Fibroblast of skin of left biceps (primary cell): ENCODE data around the gene WDR46.

ENCODE experiments used
- DNase-seq, 2 experiments: peaks; one replicate each; pipeline ENCODE4 v3.0.0-alpha.2; 2013; ENCODE audit warnings: low read depth in 2 of 2

WDR46 gene

GRCh38 chr6:33313709-33314514, 24.9 kb upstream of the WDR46 start, which contains the start of gene TAPBP:
TAPBP (minus strand) TSS chr6:33314078; CDS start chr6:33314041, 37 bp downstream.
- no peak for DNase-seq

- DNase-seq = no peak
Measured at GRCh38 chr6:33313105-33313708, 24.2 kb upstream of the WDR46 start.

- no peak for DNase-seq
Measured at GRCh38 chr6:33312361-33313104, 23.5 kb upstream of the WDR46 start.

GRCh38 chr6:33306356-33306755, 17.3 kb upstream of the WDR46 start:
- no peak for DNase-seq

GRCh38 chr6:33305052-33305451, 16.0 kb upstream of the WDR46 start:
- DNase-seq = no peak

- no peak for DNase-seq
Measured at GRCh38 chr6:33304216-33304615, 15.2 kb upstream of the WDR46 start.

GRCh38 chr6:33301877-33302276, 12.8 kb upstream of the WDR46 start:
- DNase-seq = no peak

- peak; percentile 72 to 76 for DNase-seq
Measured at GRCh38 chr6:33299237-33299944, 10.4 kb upstream of the WDR46 start.

GRCh38 chr6:33298773-33299236, 9.8 kb upstream of the WDR46 start, which contains the start of gene RGL2:
RGL2 (minus strand) TSS chr6:33298942; CDS start chr6:33298610, 332 bp downstream.
- no peak for DNase-seq

GRCh38 chr6:33297956-33298772, 9.1 kb upstream of the WDR46 start:
- DNase-seq = no peak

- no peak for DNase-seq
Measured at GRCh38 chr6:33297406-33297955, 8.4 kb upstream of the WDR46 start.

- no peak for DNase-seq
Measured at GRCh38 chr6:33296797-33297405, 7.9 kb upstream of the WDR46 start.

- no peak for DNase-seq
Measured at GRCh38 chr6:33295621-33296369, 6.8 kb upstream of the WDR46 start.

- no peak for DNase-seq
Measured at GRCh38 chr6:33294086-33294823, 5.2 kb upstream of the WDR46 start.

GRCh38 chr6:33292996-33293682, 4.1 kb upstream of the WDR46 start:
- DNase-seq = no peak

GRCh38 chr6:33290459-33290858, 1.4 kb upstream of the WDR46 start:
- DNase-seq = no peak

GRCh38 chr6:33289784-33290315, 811 bp upstream of the WDR46 start:
- no peak for DNase-seq
